GM19043 (cell line): Measurements from ENCODE around the gene DNASE1L1.

Experiments used
- ATAC-seq: cut with Tn5 transposase; IDR thresholded peaks from one replicate; pipeline ENCODE4 v1.9.1; 2021; ENCODE audit warnings: low read depth; ENCODE audit not compliant: unreplicated experiment

Gene DNASE1L1

DNA sequence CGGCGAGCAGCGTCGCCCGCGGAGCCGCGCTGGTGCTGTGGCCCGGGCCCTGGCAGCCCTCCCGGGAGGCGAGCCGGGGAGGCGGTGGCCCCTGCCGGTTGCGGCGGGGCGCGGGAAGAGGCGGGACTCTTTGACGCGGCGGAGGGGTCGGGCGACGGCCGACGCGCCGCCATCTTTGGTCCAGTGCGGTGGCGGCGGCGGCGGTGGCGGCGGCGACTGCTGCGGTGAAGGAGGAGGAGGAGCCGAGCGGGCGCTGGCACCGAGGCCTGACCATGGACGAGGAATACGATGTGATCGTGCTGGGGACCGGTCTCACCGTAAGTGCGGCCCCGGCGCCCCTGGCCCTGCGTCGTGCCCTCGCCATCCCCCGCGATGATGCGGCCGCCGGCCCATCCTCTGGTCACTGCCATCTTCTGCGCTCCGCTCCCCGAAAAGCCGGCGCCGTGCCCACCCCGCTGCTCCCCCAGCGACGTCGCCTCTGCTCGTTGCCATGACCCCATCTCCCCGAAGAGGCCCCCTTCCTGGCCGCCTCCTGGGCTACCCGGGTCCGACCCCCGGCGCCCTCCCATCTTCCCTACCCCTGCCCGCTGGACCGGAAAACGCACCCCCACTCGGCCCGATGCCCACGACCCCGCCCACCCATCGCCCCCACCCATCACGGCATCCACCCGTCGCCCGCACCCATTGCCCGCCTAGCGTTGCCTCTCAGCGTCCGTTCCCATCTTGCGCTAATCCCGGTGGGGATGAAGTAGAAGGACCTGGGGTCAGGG is 28.1 kb upstream of the DNASE1L1 start, which contains the start of gene GDI1:
TSS of gene GDI1 (plus strand) at position 172 of the 770 bp plus-strand sequence. CDS start at position 273, 101 bp downstream.
- no peak for ATAC-seq

DNA sequence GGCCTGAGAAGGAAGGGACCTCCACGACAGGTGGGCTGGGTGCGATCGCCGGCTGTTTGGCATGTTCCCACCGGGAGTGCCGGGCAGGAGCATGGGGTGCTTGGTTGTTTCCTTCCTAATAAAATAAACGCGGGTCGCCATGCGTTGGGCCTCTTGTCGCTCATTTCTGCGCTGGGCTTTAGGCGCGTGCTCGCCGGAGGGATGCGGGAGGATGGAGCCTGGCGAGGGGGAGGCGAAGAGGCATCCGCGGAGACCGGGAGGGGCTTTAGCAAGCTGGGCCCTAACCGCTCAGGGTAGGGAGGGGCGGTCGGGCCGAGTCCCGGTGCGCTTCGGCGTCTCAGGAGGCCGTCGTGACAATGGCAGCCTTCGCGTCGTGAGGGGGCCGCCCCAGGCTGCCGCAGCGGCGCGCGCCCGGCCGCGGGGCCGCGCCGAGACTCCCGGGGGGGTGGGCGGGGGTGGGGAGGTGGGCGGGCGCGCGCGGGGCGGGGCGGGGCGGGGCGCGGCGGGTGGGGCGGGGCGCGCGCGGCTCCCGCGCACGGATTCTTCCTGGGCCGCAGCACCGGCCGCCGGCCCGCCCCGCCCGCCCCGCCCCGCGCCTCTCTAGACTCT is 27.4 kb upstream of the DNASE1L1 start:
- ATAC-seq: no peak

DNA sequence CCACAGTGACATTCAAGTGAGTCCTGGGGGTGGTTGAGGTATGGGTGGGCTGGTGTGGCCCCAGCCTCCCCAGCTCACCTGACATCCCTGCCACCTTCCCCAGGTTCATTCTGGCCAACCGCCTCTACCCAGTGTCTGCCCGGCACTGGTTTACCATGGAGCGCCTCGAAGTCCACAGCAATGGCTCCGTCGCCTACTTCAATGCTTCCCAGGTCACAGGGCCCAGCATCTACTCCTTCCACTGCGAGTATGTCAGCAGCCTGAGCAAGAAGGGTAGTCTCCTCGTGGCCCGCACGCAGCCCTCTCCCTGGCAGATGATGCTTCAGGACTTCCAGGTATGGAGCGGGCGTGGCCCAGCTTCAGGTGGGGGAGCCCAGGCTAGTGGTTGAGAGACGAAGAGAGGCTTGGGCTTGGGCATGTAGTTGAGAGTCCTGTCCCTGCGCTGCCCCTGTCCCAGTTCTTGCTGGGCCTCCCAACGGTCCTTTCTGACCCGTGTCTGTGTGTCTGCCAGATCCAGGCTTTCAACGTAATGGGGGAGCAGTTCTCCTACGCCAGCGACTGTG is 26.2 kb upstream of the DNASE1L1 start:
- no peak for ATAC-seq

DNA sequence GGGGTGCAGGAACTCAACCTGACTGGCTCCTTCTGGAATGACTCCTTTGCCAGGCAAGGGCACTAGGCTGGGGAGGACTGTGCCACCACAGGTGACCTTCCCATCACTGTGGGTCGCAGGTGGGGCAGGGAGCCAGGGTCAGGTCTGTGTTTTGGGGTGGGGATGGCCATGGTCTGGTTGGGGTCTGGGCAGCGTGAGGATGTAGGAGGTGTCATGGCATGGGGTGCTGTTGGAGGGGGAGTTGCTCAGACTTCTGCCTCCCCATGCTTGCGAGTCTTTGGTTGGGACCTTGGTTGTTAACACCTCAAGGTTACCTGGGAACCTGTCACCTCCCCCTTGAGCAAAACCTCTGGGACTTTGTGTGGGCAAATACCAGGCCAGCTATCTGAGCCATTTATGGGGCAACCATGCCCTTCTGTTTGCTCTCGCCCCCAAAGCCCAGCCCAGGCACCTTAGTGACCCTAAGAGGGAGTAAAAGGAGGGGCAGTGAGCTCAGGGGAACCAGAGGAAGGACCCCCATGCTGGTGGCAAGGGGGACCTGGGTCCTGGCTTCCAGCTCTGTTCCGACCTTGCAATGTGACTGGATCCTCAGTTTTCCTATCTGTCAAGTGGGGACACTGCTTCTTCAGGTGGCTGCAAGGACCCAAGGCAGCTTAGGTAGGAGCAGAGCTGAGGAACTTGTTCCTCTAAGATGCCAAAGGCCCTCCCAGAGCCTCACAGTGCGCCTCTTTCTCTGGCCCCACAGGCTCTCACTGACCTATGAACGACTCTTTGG is 25.5 kb upstream of the DNASE1L1 start:
- ATAC-seq: no peak

DNA sequence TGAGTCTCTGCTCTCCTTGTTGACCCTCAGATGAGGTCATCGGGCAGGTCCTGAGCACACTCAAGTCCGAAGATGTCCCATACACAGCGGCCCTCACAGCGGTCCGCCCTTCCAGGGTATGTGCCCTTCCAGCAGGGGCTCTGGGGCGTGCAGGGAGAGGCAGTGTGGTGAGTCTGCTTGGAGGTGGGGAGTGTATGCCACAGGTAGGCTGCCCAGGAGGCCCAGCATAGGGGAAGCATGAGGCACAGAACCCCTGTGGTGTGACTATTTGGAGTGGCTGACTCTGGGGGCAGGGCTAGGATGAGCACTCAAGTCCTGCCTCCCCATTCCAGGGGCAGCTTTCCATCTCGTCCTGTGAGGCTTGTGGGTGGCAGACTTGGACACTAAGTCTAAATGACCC is 24.6 kb upstream of the DNASE1L1 start:
- ATAC-seq: no peak

DNA sequence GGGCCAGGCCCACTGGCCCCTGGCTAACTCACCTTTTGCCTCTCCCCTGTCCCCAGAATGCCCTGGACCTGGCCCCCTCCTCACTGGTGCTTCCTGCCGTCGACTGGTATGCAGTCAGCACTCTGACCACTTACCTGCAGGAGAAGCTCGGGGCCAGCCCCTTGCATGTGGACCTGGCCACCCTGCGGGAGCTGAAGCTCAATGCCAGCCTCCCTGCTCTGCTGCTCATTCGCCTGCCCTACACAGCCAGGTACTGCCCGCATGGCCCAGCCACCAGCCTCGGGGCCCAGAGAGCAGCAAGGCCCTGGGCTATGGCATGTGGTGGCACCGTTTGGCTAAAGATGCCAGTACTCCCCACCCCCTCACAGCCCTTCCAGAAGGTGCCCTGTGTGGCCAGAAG is 23.2 kb upstream of the DNASE1L1 start:
- no peak for ATAC-seq

DNA sequence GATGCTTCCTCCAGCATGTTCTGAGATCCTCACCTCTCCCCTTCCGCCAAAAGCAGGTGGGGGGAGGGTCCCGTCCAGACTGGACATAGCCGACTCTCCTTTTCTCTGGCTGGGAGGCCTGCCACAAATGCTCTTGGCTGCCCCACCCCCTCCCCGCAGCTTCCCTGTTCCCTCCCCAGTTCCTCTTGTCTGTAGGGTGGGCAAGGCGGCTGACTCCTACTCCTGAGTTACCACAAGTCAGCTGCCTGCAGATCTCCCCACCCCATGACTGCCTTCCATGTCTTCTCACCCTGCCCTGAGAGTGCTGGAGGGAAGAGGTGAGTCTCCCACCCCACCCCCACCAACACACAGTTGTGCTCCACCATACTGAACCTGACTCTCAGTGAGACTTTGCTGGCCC is 22.3 kb upstream of the DNASE1L1 start:
- no peak for ATAC-seq

DNA sequence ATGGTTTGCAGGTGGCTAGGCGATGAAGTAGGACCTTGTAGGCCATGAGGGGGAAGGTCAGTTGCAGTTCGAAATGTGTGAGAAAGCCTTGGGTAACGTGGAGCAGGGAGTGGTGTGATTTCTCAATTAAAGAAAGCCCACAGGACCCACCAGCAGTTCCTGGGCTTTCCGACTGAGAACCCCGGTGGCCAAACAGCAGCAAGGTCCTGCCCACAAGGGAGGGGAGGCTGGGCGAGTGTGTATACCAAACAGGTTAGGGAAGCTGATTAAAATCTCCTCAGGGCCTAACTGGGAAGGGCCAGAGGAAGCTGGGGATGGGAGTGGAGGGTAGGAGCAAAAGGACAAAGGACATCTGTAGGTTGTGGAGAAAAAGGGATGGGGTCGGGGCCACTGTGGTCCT is 21.9 kb upstream of the DNASE1L1 start:
- ATAC-seq: no peak

DNA sequence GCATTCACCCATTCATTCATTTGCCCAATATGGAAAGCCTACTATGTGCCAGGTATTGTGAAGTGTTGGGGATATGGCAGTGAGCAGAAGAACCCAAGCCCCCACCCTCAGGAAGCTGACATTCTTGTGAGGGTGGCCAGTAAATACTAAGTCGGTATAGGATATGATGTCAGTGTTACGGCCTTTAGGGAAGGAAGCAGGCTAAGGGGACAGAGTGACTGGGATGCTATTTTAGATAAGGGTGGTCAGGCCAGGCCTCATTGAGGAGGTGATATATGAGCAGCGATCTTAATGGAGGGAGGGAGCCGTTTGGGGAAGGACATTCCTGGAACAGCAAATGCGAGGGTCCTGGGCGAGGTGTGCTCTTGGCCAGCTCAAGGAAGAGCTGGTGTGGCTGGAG is 21.4 kb upstream of the DNASE1L1 start:
- no peak for ATAC-seq

DNA sequence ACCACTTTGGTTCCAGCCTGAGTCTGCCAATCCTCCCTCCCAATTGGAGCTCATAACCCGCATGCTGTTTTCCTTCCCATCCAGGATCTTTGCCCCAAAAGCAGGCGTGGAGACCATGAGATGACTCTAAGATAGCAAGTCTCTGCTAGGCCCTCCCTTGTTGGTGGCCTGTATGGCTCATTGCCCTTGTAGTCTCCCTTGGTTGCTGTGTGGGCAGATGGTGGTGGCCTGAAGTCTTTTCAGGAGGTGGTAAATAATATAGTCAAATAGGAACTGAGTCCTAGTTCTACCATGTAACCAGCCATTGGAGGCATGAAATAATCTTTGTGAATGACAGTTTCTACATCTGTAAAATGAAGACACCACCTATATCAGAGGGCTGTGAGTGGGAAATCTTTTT is 20.7 kb upstream of the DNASE1L1 start:
- ATAC-seq: no peak

DNA sequence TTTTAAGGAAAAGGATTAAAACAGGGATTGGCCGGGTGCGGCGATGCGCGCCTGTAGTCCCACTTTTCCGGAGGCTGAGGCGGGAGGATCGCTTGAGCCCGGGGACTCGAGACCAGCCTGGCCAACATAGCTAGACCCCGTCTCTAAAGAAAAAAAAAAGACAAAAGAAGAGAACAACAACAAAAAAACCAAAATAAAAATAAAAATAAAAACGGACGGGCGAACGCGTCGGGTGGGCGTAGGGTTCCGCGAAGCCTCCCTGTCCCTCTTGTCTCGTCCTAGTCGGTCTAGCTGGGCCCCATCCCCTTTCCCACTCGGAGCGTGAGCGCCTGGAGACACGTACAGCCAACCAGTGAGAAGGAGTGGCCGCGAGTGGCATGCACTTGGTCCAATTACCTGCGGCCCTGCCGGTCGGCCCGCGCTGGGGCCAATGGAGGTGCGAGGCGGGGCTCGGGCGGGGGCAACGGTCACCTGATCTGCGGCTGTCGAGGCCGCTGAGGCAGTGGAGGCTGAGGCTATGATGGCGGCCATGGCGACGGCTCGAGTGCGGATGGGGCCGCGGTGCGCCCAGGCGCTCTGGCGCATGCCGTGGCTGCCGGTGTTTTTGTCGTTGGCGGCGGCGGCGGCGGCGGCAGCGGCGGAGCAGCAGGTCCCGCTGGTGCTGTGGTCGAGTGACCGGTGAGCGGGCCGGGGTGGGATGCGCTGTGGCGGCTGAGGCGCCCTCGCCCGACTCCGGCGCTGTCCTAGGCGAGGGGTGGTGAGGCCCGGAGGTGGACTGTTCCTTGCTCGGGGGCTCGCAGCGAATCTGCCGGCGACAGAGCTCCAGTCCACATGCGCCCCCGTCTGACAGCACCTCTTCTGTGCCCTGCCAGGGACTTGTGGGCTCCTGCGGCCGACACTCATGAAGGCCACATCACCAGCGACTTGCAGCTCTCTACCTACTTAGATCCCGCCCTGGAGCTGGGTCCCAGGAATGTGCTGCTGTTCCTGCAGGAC is 19.4 kb upstream of the DNASE1L1 start, which contains the start of gene ATP6AP1:
TSS of gene ATP6AP1 (plus strand) at position 502 of the 996 bp plus-strand sequence. CDS start at position 518, 16 bp downstream.
- ATAC-seq: peak; percentile 97

DNA sequence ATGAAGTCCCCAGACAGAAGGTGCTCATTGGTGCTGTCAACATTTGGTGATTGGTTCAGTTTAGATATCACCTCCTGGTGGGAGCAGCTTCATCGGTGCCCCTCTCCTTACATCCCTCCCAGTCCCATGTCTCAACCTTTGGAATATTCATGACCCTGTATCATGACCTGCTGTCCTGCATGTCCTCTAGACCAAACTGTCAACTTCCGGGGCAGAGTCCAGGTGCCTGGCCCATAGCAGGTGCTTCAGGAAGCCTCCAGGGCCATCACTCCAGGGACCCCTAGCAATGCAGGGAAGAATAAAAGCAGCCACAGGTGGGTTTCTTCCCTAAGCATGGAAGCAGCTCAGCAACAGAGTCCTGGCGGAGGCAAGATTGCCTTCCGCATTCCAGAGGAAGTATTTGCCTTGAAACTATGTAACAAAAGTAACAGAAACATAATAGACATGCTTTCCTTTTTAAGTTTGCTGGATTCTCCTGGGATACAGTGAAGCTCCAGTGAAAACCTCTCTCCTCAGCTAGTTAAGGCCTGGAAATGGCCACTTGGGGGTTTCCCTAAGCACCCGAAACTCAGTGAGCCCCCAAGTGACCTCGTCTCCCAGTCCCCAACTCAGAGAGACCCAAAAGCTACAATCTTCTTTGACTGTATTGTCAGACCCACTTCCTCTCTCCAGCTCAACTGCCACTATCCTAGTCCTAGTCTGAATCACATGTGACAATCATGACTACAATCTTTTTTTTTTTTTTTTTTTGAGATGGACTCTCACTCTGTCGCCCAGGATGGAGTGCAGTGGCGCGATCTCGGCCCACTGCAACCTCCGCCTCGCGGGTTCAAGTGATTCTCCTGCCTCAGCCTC is 18.1 kb upstream of the DNASE1L1 start:
- ATAC-seq: no peak

DNA sequence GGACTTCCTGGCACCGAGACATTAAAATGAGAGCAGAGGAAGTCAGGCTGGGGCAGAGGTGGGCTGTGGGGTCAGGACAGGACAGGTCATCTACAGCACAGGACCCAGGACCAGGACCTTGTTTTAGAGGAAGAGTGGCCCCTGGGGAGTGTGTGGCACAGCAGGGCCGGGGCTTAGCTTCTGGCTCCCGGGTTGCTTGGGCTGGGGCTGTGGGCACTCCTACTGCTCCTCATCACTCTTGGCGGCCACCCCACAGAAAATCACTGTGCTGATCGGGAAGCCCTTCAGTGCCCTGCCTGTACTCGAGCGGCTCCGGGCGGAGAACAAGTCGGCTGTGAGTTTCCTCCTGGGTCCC is 11.3 kb upstream of the DNASE1L1 start:
- no peak for ATAC-seq

DNA sequence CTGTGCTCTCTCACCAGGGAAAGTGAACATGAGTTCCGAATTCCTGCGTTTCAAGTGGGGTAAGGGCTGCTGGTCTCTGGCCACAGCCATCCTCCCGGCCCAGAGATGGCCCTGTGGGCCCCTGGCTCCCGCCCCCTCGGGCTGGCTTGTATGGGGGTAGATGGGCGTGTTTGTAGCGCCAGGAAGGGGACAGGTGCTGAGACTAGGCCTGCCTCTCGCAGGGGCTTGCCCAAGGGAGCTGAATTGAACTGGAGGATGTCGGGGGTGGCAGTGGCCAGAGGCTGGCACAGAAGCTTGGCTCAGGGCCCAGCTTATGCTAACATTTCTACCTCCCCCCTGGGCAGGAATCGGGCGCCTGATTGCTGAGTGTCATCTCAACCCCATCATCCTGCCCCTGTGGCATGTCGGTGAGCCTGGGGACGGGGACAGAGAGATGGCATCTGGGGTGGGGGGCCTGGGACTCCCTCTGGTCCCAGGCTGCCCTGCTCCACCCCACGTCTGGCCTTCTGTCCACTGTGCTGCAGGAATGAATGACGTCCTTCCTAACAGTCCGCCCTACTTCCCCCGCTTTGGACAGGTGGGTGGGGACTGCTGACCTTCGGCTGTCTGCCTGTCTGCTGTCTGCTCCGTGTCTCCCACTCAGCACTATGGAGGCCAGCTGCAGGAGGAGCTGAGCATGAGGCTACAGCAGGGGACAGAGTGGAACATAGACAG is 10.8 kb upstream of the DNASE1L1 start:
- no peak for ATAC-seq

DNA sequence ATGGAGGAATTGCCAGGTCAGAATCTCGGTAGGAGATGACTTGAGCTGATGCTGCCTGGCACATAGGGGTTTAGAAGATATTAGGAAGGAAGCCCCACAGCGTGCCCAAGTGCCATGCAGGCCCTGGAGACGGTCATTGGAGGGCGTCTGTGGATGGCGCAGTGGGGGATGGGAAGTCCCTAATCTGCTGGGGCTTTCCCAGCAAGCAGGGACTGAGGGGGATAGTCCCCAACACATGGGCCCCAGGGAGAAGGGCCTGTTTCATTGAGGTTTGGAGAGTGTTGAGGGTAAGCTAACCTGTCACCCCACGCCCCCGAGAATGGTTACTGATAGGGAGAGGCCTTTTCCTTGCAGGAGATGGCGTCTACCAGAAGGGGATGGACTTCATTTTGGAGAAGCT is 10.1 kb upstream of the DNASE1L1 start:
- no peak for ATAC-seq

DNA sequence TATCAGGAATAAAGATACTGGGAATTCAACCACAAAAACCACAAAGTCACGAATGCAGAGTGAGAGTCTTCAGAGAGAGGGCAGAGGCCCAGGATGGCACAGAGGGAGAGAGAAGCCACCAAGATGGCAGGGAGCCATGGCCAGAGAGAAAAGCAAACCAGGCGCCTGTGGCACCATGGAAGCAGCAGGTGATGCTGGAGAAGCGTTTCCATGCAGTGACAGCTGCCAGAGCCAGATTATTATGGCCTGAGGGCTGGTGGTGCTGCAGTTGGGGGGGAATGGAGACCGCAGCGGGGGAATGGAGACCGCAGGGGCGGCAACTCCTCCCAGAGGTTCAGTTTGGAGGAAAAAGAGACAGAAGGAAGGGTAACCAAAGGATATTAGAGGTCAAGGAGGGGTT is 8.1 kb upstream of the DNASE1L1 start:
- ATAC-seq: no peak

DNA sequence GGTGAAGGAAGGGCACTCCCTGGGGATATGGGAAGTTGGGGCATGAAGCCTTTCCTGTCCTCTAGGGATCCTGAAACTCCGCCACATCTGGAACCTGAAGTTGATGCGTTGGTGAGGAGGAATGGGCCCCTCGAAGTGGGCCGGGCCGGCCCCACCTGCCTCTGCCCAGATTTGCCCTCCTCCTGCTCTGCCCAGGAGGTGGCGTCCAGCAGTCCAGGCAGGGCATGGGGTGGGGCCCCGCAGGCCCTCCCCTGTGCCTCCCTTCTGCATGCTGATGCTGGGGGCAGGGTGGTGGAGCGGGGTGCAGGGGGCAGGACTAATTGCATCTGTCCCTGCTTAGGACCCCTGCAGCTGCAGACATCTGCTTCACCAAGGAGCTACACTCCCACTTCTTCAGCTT is 4.1 kb upstream of the DNASE1L1 start:
- no peak for ATAC-seq

DNA sequence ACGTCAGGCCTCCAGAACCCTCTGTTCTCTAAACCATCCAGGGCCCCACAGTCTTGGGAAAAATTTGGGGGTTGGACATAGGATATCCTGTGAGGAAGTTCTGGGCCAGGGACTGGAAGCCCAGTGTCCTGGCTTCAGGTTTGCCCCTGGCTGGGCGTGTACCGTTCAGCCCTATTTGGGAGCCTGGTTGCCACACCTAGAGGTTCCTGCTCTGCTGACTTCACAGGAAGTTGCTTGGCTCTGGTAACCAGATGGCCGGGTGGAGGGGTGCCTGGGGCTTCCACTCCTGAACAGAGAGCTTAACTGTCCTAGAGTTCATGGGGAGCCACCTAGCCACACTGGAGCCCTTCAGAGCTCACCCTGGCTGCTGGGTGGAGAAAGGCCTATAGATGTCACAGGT is 3.4 kb upstream of the DNASE1L1 start:
- ATAC-seq: no peak

DNA sequence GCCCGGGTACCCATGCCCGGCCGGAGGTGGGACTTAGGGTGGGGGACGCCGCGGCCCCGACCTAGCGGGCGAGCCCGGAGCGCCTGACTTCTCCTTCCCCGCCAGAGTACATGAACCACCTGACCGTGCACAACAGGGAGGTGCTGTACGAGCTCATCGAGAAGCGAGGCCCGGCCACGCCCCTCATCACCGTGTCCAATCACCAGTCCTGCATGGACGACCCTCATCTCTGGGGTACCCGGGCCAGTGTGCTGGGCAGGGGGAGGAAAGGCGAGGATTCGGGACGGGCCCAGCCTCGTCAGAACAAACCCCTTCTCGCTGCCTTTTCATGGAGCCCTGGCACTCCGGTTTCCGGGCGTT is 2.9 kb upstream of the DNASE1L1 start:
- no peak for ATAC-seq
